ENCODE results near the gene BCAS1. TPM values are rescaled to one million over a fixed set of nuclear protein-coding genes. Genes with fewer than 3 reads are reported as not detected.
"Not testable (repeated sequence)": the region's sequence is repeated elsewhere in the genome, so short reads cannot be mapped to it uniquely, and the experiment has no call there.

Gene BCAS1
- total and polyA plus RNA-seq, 2 donors (not counting 1 experiment from before 2014, with no cell fraction given), result 0.97 to 1.1 TPM

- DNase-seq (no peak), ATAC-seq (ENCODE audit: low read depth) (no peak)
- H3K4me1 ChIP-seq (ENCODE audit: control insufficient read depth in 2 of 2, insufficient read depth in 2 of 2, low read length in 2 of 2), result peaks cover 58 to 65% of the 10 kb centered on the region in 2 donors
- Mint-ChIP-seq H3K27ac (peak overlapping the region; percentile 84), H3K27me3 (no peaks in the 10 kb centered on the region), H3K4me1 (peaks cover 79% of the 10 kb centered on the region), H3K9me3 (ENCODE audit: insufficient read depth) (no peaks in the 10 kb centered on the region), H3K4me3 (peak overlapping the region; percentile 17)
- H3K36me3 ChIP-seq (replicated peaks in 1 of 2; ENCODE audit: control extremely low read depth in 1 of 2, control insufficient read depth in 1 of 2, extremely low read depth in 1 of 2, insufficient read depth in 2 of 2, low read length in 1 of 2), result no peaks in the 10 kb centered on the region
- H3K9me3 ChIP-seq (ENCODE audit: control extremely low read depth in 1 of 3, control insufficient read depth in 2 of 3, insufficient read depth in 1 of 3, low read length in 2 of 3), result no peaks in the 10 kb centered on the region
- peak overlapping the region in 1 of 2 donors; percentile 74 for H3K27ac ChIP-seq (ENCODE audit: low read length in 2 of 2)
- ChIA-PET CTCF (interaction anchor here (0.6 to 18.7 kb wide), 4 partner anchors 9 to 354 kb away, joined by 3 to 593 read pairs (median 3); no protein-coding TSS in a partner anchor), POLR2A (interaction anchor here (1.2 to 2.3 kb wide), 2 partner anchors 9 to 11 kb away, joined by 4 to 11 read pairs; no protein-coding TSS in a partner anchor)
- H2AFZ ChIP-seq (ENCODE audit: insufficient read depth, low read depth, low read length, poor library complexity, severe bottlenecking), result peak overlapping the region; percentile 41
- H3K9ac ChIP-seq (ENCODE audit: low read length), result no peak overlapping the region
- no peaks in the 10 kb centered on the region for H4K20me1 ChIP-seq (ENCODE audit: control insufficient read depth, insufficient read depth, low read length, poor library complexity, severe bottlenecking)
- H3K79me2 ChIP-seq (ENCODE audit: control insufficient read depth, insufficient read depth, low read length), result no peaks in the 10 kb centered on the region
- H3K4me3 ChIP-seq (ENCODE audit: control extremely low read depth in 1 of 5, extremely low read depth in 1 of 5, insufficient read depth in 1 of 5, low read depth in 2 of 5, low read length in 4 of 5), result no peak overlapping the region
- TF ChIP-seq, protein P1, sequence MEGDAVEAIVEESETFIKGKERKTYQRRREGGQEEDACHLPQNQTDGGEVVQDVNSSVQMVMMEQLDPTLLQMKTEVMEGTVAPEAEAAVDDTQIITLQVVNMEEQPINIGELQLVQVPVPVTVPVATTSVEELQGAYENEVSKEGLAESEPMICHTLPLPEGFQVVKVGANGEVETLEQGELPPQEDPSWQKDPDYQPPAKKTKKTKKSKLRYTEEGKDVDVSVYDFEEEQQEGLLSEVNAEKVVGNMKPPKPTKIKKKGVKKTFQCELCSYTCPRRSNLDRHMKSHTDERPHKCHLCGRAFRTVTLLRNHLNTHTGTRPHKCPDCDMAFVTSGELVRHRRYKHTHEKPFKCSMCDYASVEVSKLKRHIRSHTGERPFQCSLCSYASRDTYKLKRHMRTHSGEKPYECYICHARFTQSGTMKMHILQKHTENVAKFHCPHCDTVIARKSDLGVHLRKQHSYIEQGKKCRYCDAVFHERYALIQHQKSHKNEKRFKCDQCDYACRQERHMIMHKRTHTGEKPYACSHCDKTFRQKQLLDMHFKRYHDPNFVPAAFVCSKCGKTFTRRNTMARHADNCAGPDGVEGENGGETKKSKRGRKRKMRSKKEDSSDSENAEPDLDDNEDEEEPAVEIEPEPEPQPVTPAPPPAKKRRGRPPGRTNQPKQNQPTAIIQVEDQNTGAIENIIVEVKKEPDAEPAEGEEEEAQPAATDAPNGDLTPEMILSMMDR (IDR thresholded peaks at IDR 0.05), result no peak
- TF ChIP-seq EZH2 (IDR thresholded peaks at IDR 0.05; ENCODE audit: borderline replicate concordance, insufficient read depth, low read depth, low read length, poor library complexity, severe bottlenecking), result no peak
- intact Hi-C loops (cut with micrococcal nuclease), result no loop called here
- WGBS (ENCODE audit: insufficient coverage), result no CpG with 5 or more reads among the region's 2 CpGs
- no peaks in the 10 kb centered on the region for H3K27me3 ChIP-seq (replicated peaks in 1 of 4; ENCODE audit: control extremely low read depth in 1 of 4, control insufficient read depth in 3 of 4, insufficient read depth in 4 of 4, low read length in 3 of 4)
- H3K4me2 ChIP-seq (replicated peaks; ENCODE audit: low read depth, low read length, poor library complexity, severe bottlenecking), result peak overlapping the region; percentile 57
Observed at GRCh38 chr20:53933232-53933846, 137.1 kb downstream of the BCAS1 start.

DNA sequence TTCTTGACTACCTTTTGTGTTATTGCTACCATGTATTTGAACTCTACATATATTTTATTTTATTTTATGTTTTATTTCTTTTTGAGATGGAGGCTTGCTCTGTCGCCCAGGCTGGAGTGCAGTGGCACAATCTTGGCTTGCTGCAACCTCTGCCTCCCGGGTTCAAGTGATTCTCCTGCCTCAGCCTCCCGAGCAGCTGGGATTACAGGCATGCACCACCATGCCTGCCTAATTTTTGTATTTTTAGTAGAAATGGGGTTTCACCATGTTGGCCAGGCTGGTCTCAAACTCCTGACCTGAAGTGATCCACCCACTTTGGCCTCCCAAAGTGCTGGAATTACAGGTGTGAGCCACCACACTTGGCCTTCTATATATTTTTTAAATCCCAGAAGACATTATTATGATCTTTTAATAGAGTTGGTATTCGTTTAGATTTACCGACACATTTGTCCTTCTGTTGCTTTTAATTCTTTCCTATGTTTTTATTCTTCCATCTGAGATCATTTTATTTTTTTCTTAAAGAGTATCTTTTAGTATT is 137.7 kb downstream of the BCAS1 start:
- intact Hi-C loops (cut with micrococcal nuclease); H3K27ac Mint-ChIP-seq; H3K9me3 ChIP-seq (ENCODE audit: control extremely low read depth in 1 of 3, control insufficient read depth in 2 of 3, insufficient read depth in 1 of 3, low read length in 2 of 3); H3K27me3 Mint-ChIP-seq; H3K4me3 ChIP-seq (ENCODE audit: control extremely low read depth in 1 of 5, extremely low read depth in 1 of 5, insufficient read depth in 1 of 5, low read depth in 2 of 5, low read length in 4 of 5); ATAC-seq (ENCODE audit: low read depth); DNase-seq; H4K20me1 ChIP-seq (ENCODE audit: control insufficient read depth, insufficient read depth, low read length, poor library complexity, severe bottlenecking); H3K79me2 ChIP-seq (ENCODE audit: control insufficient read depth, insufficient read depth, low read length); H3K4me3 Mint-ChIP-seq; H2AFZ ChIP-seq (ENCODE audit: insufficient read depth, low read depth, low read length, poor library complexity, severe bottlenecking); H3K9me3 Mint-ChIP-seq (ENCODE audit: insufficient read depth); H3K27ac ChIP-seq (ENCODE audit: low read length in 2 of 2); H3K36me3 ChIP-seq (replicated peaks in 1 of 2; ENCODE audit: control extremely low read depth in 1 of 2, control insufficient read depth in 1 of 2, extremely low read depth in 1 of 2, insufficient read depth in 2 of 2, low read length in 1 of 2); H3K27me3 ChIP-seq (replicated peaks in 1 of 4; ENCODE audit: control extremely low read depth in 1 of 4, control insufficient read depth in 3 of 4, insufficient read depth in 4 of 4, low read length in 3 of 4); H3K4me2 ChIP-seq (replicated peaks; ENCODE audit: low read depth, low read length, poor library complexity, severe bottlenecking); H3K9ac ChIP-seq (ENCODE audit: low read length): not testable (repeated sequence)
- WGBS (ENCODE audit: insufficient coverage), result no CpG with 5 or more reads among the region's 5 CpGs
- H3K4me1 ChIP-seq (ENCODE audit: control insufficient read depth in 2 of 2, insufficient read depth in 2 of 2, low read length in 2 of 2), result peaks cover 53 to 59% of the 10 kb centered on the region in 2 donors
- CTCF ChIA-PET, result interaction anchor here (0.6 to 22.3 kb wide), 4 partner anchors 1 to 353 kb away, joined by 3 to 593 read pairs (median 298); no protein-coding TSS in a partner anchor
- H3K4me1 Mint-ChIP-seq, result peaks cover 74% of the 10 kb centered on the region
- POLR2A ChIA-PET, result interaction anchor here (0.9 to 1.2 kb wide), 2 partner anchors 8 to 90 kb away, joined by 4 to 7 read pairs; no protein-coding TSS in a partner anchor

All from B cell (primary cell).